Measurements from ENCODE around the gene MYO9A. TPM values are rescaled to one million over a fixed set of nuclear protein-coding genes. Genes with fewer than 3 reads are reported as not detected.

The MYO9A gene
- total RNA-seq, 4 donors from 2014 or later, result 53.2 to 72.7 (median 57.2) TPM

- TF ChIP-seq CTCF (IDR thresholded peaks at IDR 0.05; ENCODE audit: low read depth), result no peak
Observed at GRCh38 chr15:71970435-71970834, 147.5 kb downstream of the MYO9A start.

- TF ChIP-seq CTCF (IDR thresholded peaks at IDR 0.05; ENCODE audit: low read depth), result no peak
Observed at GRCh38 chr15:71962537-71962936, 155.4 kb downstream of the MYO9A start.

- no peak for TF ChIP-seq CTCF (IDR thresholded peaks at IDR 0.05; ENCODE audit: low read depth)
Observed at GRCh38 chr15:71957026-71957425, 160.9 kb downstream of the MYO9A start.

- TF ChIP-seq CTCF (IDR thresholded peaks at IDR 0.05; ENCODE audit: low read depth), result no peak
Observed at GRCh38 chr15:71951134-71951533, 166.8 kb downstream of the MYO9A start.

- no peak for TF ChIP-seq CTCF (IDR thresholded peaks at IDR 0.05; ENCODE audit: low read depth)
Observed at GRCh38 chr15:71945012-71945411, 172.9 kb downstream of the MYO9A start.

- TF ChIP-seq CTCF (IDR thresholded peaks at IDR 0.05; ENCODE audit: low read depth), result no peak
Observed at GRCh38 chr15:71943806-71944205, 174.1 kb downstream of the MYO9A start.

GRCh38 chr15:71939981-71940588 is 177.9 kb downstream of the MYO9A start:
- no peak for TF ChIP-seq CTCF (IDR thresholded peaks at IDR 0.05; ENCODE audit: low read depth)

All from subcutaneous adipose tissue (tissue), 4 donors.